Loucy (cell line): ENCODE results near the gene GHITM.

Source experiments
- H2AFZ ChIP-seq: fragments of 200-600 bp; sonication (generic); 2 replicates; pipeline ENCODE4 v1.6.0; 2016; ENCODE audit warnings: antibody characterized with exemption, mild to moderate bottlenecking, low read length, moderate library complexity
- H3F3A ChIP-seq: fragments of 200-600 bp; 2 replicates; pipeline ENCODE4 v1.6.0; 2016; ENCODE audit warnings: antibody characterized with exemption, low read depth, mild to moderate bottlenecking
- H3K27me3 ChIP-seq: fragments of 200-600 bp; sonication (generic); 2 replicates; pipeline ENCODE4 v1.6.1; 2014; ENCODE audit warnings: low read length, mild to moderate bottlenecking; ENCODE audit not compliant: insufficient read depth, poor library complexity, severe bottlenecking
- H3K36me3 ChIP-seq: fragments of 200-600 bp; sonication (generic); 2 replicates; pipeline ENCODE4 v1.6.1; 2016; ENCODE audit warnings: low read length; ENCODE audit not compliant: insufficient read depth
- H3K4me1 ChIP-seq: fragments of 200-600 bp; sonication (generic); 2 replicates; pipeline ENCODE4 v1.5.1; 2014; ENCODE audit warnings: low read length, mild to moderate bottlenecking; ENCODE audit not compliant: insufficient read depth, poor library complexity, severe bottlenecking
- H3K4me2 ChIP-seq: fragments of 200-600 bp; sonication (generic); 2 replicates; pipeline ENCODE4 v1.6.0; 2014; ENCODE audit warnings: antibody characterized with exemption, low read length, low read depth, mild to moderate bottlenecking; ENCODE audit not compliant: poor library complexity, severe bottlenecking
- H3K4me3 ChIP-seq: fragments of 200-600 bp; sonication (generic); 2 replicates; pipeline ENCODE4 v1.5.1; 2014; ENCODE audit warnings: low read length, mild to moderate bottlenecking, mixed read lengths; ENCODE audit not compliant: poor library complexity, severe bottlenecking
- H3K79me2 ChIP-seq: fragments of 200-600 bp; sonication (generic); 2 replicates; pipeline ENCODE4 v1.6.1; 2014; ENCODE audit warnings: low read length; ENCODE audit not compliant: insufficient read depth
- H3K9ac ChIP-seq: fragments of 200-600 bp; sonication (generic); 2 replicates; pipeline ENCODE4 v1.6.0; 2014; ENCODE audit warnings: mild to moderate bottlenecking, low read depth, low read length, moderate library complexity; ENCODE audit not compliant: poor library complexity, severe bottlenecking
- H3K9me2 ChIP-seq: fragments of 200-600 bp; sonication (generic); replicated peaks from 2 replicates; pipeline ENCODE4 v1.6.1; 2016; ENCODE audit warnings: low read depth, low read length, mixed read lengths
- H3K9me3 ChIP-seq: fragments of 200-600 bp; sonication (generic); 2 replicates; pipeline ENCODE4 v1.6.1; 2014; ENCODE audit warnings: mild to moderate bottlenecking, antibody characterized with exemption, low read length, low read depth; ENCODE audit not compliant: insufficient read depth
- H4K20me1 ChIP-seq: fragments of 200-600 bp; sonication (generic); 2 replicates; pipeline ENCODE4 v1.6.0; 2014; ENCODE audit warnings: antibody characterized with exemption, low read length, mild to moderate bottlenecking; ENCODE audit not compliant: insufficient read depth, poor library complexity, severe bottlenecking
- EZH2phosphoT487 ChIP-seq: fragments of 200-600 bp; IDR thresholded peaks from 2 replicates; pipeline ENCODE4 v1.6.1; 2018; ENCODE audit warnings: antibody characterized with exemption, mild to moderate bottlenecking, moderate library complexity, borderline replicate concordance
- TF ChIP-seq, protein P1 (sequence below): fragments of 200-600 bp; sonication (generic); conservative IDR thresholded peaks from 2 replicates; pipeline ENCODE4 v1.5.1; 2014; ENCODE audit warnings: mild to moderate bottlenecking, antibody characterized with exemption, low read length

The GHITM gene

DNA sequence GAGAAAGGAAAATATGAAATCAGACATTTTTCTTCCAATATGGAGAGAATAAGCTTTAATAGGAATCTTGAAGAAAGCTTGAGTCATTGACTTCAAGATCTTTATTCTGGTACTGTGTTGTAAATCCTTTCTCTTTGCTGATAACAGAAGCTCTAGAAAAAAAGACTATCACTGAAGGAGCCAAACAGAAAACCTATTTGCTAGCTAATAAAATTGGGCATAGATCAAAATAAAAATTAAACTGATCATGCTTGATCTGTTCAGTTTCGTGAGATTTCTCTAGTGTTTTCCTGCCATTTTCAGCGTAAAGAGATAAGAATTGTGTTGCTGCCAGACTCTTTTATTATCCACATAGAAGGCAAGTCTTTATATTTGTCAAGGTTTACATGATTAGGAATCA is 1.5 kb upstream of the GHITM start:
- TF ChIP-seq, protein P1, sequence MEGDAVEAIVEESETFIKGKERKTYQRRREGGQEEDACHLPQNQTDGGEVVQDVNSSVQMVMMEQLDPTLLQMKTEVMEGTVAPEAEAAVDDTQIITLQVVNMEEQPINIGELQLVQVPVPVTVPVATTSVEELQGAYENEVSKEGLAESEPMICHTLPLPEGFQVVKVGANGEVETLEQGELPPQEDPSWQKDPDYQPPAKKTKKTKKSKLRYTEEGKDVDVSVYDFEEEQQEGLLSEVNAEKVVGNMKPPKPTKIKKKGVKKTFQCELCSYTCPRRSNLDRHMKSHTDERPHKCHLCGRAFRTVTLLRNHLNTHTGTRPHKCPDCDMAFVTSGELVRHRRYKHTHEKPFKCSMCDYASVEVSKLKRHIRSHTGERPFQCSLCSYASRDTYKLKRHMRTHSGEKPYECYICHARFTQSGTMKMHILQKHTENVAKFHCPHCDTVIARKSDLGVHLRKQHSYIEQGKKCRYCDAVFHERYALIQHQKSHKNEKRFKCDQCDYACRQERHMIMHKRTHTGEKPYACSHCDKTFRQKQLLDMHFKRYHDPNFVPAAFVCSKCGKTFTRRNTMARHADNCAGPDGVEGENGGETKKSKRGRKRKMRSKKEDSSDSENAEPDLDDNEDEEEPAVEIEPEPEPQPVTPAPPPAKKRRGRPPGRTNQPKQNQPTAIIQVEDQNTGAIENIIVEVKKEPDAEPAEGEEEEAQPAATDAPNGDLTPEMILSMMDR = no peak
- no peak for TF ChIP-seq EZH2phosphoT487
- peaks cover 38% of the 10 kb centered on the region for H3K27me3 ChIP-seq
- H3K4me2 ChIP-seq = no peak overlapping the region
- H2AFZ ChIP-seq = no peak overlapping the region
- no peak overlapping the region for H3K9ac ChIP-seq
- peaks cover 29% of the 10 kb centered on the region for H3K4me1 ChIP-seq
- H4K20me1 ChIP-seq = peaks cover 22% of the 10 kb centered on the region
- no peak overlapping the region for H3K4me3 ChIP-seq
- peaks cover 23% of the 10 kb centered on the region for H3K79me2 ChIP-seq
- no peaks in the 10 kb centered on the region for H3K9me2 ChIP-seq
- no peaks in the 10 kb centered on the region for H3F3A ChIP-seq
- no peaks in the 10 kb centered on the region for H3K9me3 ChIP-seq
- peaks cover 3% of the 10 kb centered on the region; the same call in 1 of the 2 replicates for H3K36me3 ChIP-seq

DNA sequence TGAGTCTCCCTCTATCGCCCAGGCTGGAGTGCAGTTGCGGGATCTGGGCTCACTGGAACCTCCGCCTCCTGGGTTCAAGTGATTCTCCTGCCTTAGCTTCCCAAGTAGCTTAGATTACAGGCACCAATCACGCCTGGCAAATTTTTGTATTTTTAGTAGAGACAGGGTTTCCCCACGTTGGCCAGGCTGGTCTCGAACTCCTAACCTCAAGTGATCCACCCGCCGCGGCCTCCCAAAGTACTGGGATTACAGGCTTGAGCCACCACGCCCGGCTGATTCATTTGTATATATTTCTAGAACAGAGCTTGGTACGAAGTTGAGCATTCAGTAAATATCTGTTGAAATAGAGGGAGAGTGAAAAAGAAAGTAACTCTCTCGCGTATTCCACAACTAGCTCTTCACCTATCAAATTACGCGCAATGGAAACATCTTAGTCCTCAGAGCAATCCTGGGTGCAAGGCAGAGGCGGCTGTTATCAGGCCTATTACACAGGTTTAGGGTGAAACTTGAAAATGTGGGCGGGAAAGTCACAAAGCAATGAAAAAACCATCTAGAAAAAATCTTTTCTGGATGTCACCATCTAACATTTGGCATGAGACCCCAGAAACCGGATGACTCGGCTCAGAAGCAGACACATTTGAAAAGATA is 707 bp upstream of the GHITM start:
- Histone ChIP-seq H3K79me2 (peaks cover 23% of the 10 kb centered on the region), H3K4me1 (peaks cover 29% of the 10 kb centered on the region), H3F3A (no peaks in the 10 kb centered on the region), H3K9me2 (no peaks in the 10 kb centered on the region), H3K9me3 (no peaks in the 10 kb centered on the region), H3K4me3 (peak overlapping the region; percentile 99), H3K36me3 (peaks cover 10% of the 10 kb centered on the region; the same call in 1 of the 2 replicates), H3K27me3 (peaks cover 36% of the 10 kb centered on the region), H4K20me1 (peaks cover 27% of the 10 kb centered on the region), H2AFZ (peak overlapping the region; percentile 100), H3K4me2 (peak overlapping the region; percentile 88), H3K9ac (peak overlapping the region; percentile 92)
- TF ChIP-seq EZH2phosphoT487 = no peak
- TF ChIP-seq, protein P1 = no peak

DNA sequence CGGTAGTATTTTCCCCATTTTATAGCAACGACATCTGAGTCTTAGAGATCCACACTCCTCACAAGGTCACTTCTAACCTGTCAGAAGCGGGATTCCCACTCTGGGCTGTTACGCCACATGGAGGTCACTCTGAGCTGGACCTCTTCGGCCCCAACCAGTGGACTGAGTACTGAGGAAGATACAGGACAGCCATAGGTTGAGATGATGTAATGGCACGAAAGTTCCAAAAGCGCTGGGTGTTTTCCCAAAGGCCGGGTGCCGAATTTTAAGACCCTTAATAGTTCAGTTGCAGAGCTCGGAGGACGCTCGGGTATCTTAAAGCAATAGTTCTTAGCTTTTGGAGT is 699 bp downstream of the GHITM start:
- Histone ChIP-seq H3K4me3 (peak overlapping the region; percentile 99), H2AFZ (no peak overlapping the region), H3K9me2 (no peaks in the 10 kb centered on the region), H3K79me2 (peaks cover 23% of the 10 kb centered on the region), H3K4me1 (peaks cover 29% of the 10 kb centered on the region), H3F3A (no peaks in the 10 kb centered on the region), H4K20me1 (peaks cover 27% of the 10 kb centered on the region), H3K36me3 (peaks cover 24% of the 10 kb centered on the region), H3K9ac (peak overlapping the region; percentile 92), H3K9me3 (no peaks in the 10 kb centered on the region), H3K4me2 (peak overlapping the region; percentile 82), H3K27me3 (peaks cover 26% of the 10 kb centered on the region)
- TF ChIP-seq, protein P1 = no peak
- no peak for TF ChIP-seq EZH2phosphoT487
